Left kidney (tissue), 2 donors: ENCODE measurements around the gene CSNK2B. TPM values are rescaled to one million over a fixed set of nuclear protein-coding genes. Genes with fewer than 3 reads are reported as not detected.

ENCODE experiments used
- DNase-seq: peaks from one replicate; pipeline ENCODE4 v3.0.0-alpha.2; 2013
- polyA plus RNA-seq: library from polyadenylated mRNA; unstranded; fragments of 120-200 nt; gene quantifications from one replicate; pipeline ENCODE4 v1.2.1, GENCODE V29; 2013; ENCODE audit not compliant: insufficient read length

Gene CSNK2B
- polyA plus RNA-seq, 1 donor, result 237 TPM

- DNase-seq, result no peak
These were observed 45.4 kb downstream of the CSNK2B start for GRCh38 chr6:31711233-31711632.

DNA sequence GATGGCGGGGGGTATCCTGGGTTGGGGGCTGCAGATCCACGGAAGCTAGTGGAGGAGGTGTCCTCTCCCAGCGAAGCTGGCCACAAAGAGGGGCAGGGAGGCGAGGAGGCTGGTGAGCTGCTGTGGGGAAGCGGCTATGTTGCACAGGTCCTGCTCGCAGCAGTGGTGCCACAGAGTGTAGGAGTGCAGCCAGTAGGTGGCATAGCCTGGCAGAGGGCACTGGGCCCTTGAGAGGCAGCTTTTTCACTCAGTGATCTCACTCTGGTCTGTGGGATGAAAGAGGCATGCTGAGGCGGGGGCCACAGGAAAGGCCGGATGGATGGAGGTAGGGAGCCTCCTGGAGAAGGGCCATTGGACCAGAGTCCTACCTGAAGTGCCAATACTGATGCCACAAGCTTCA, 46.4 kb downstream of the CSNK2B start:
- no peak for DNase-seq

GRCh38 chr6:31713465-31713864, 47.6 kb downstream of the CSNK2B start:
- DNase-seq, result no peak

- peak; percentile 49 for DNase-seq
These were observed 48.3 kb downstream of the CSNK2B start for GRCh38 chr6:31713991-31714684.

- DNase-seq, result no peak
These were observed 49.4 kb downstream of the CSNK2B start, which contains the start of gene LY6G6D for GRCh38 chr6:31715022-31715958. LY6G6D (plus strand) TSS chr6:31715348; CDS start chr6:31715356, 8 bp downstream.

- DNase-seq, result no peak
These were observed 51.8 kb downstream of the CSNK2B start for GRCh38 chr6:31717499-31718222.

DNA sequence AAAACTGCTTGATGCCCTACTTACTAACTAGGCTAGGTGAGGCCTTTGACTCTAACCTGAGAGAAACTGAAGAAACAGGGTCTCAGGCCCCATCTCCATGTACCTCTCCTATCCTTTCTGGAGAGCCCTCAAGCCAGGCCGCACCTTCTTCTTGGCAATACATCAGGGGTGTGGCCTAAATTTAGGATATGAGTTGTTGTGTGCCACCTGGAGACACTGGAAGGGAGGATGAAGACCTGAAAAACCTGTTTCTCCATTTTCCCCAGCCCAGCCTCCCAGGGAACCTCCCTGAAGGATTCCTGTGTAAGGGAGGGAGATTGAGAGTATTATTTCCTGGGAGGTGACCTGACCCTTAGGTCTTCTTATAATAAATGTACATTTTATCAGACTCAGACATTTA, 52.4 kb downstream of the CSNK2B start:
- DNase-seq, result no peak

DNA sequence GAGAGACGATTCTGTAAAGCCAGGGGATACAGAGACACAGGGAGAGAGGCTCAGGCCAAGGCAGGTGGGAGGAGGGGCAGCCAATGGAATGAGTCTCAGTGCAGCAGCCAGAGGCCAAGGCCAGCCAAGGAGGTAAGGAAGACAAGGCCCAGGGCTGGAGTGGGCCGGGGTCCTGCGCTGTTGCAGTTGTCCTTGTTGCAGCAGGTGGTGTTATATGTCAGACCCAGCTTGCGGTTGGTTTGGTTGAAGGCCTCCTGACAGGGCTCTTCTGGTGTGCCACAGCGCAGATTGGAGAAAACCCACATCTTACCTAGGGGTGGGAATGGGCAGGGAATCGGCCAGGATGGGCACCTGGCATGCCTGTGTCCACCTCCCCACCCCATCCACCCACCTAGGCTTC, 53.1 kb downstream of the CSNK2B start:
- DNase-seq, result no peak

Other genes starting within 250 kb of the CSNK2B start
- gene MICB, start 167.9 kb upstream of the CSNK2B start, polyA plus RNA-seq, result 2.1 TPM
- gene MCCD1, start 137.1 kb upstream of the CSNK2B start, polyA plus RNA-seq, result 11.9 TPM
- gene DDX39B, start 124.1 kb upstream of the CSNK2B start, polyA plus RNA-seq, result 785 TPM
- 8.6 TPM for gene ATP6V1G2, start 119.5 kb upstream of the CSNK2B start, polyA plus RNA-seq
- 15.7 TPM for gene NFKBIL1, start 118.5 kb upstream of the CSNK2B start, polyA plus RNA-seq
- 0.40 TPM for gene LTA, start 93.8 kb upstream of the CSNK2B start, polyA plus RNA-seq
- gene TNF, start 90.5 kb upstream of the CSNK2B start, polyA plus RNA-seq, result 0.17 TPM
- 0.91 TPM for gene LTB, start 83.7 kb upstream of the CSNK2B start, polyA plus RNA-seq
- 2.6 TPM for gene LST1, start 79.8 kb upstream of the CSNK2B start, polyA plus RNA-seq
- gene NCR3, start 73.1 kb upstream of the CSNK2B start, polyA plus RNA-seq, result not detected
- 60.5 TPM for gene AIF1, start 50.8 kb upstream of the CSNK2B start, polyA plus RNA-seq
- 184 TPM for gene PRRC2A, start 45.4 kb upstream of the CSNK2B start, polyA plus RNA-seq
- gene BAG6, start 13.4 kb upstream of the CSNK2B start, polyA plus RNA-seq, result 242 TPM
- gene APOM, start 10.2 kb upstream of the CSNK2B start, polyA plus RNA-seq, result 95.0 TPM
- gene C6orf47, start 5.3 kb upstream of the CSNK2B start, polyA plus RNA-seq, result 18.2 TPM
- 27.5 TPM for gene GPANK1, start 1.1 kb upstream of the CSNK2B start, polyA plus RNA-seq
- gene LY6G5B, start 3.9 kb downstream of the CSNK2B start, polyA plus RNA-seq, result 31.1 TPM
- gene LY6G5C, start 15.0 kb downstream of the CSNK2B start, polyA plus RNA-seq, result 2.7 TPM
- 60.7 TPM for gene ABHD16A, start 37.2 kb downstream of the CSNK2B start, polyA plus RNA-seq
- 0.32 TPM for gene LY6G6F, start 40.8 kb downstream of the CSNK2B start, polyA plus RNA-seq
- not detected for gene LY6G6D, start 49.3 kb downstream of the CSNK2B start, polyA plus RNA-seq
- gene LY6G6C, start 55.7 kb downstream of the CSNK2B start, polyA plus RNA-seq, result 1.1 TPM
- 1.7 TPM for gene MPIG6B, start 57.3 kb downstream of the CSNK2B start, polyA plus RNA-seq
- 148 TPM for gene DDAH2, start 63.2 kb downstream of the CSNK2B start, polyA plus RNA-seq
- gene CLIC1, start 70.5 kb downstream of the CSNK2B start, polyA plus RNA-seq, result 268 TPM
- 62.2 TPM for gene MSH5, start 73.9 kb downstream of the CSNK2B start, polyA plus RNA-seq
- 16.0 TPM for gene SAPCD1, start 96.6 kb downstream of the CSNK2B start, polyA plus RNA-seq
- gene VWA7, start 111.2 kb downstream of the CSNK2B start, polyA plus RNA-seq, result 8.5 TPM
- 69.7 TPM for gene VARS1, start 129.7 kb downstream of the CSNK2B start, polyA plus RNA-seq
- 71.7 TPM for gene LSM2, start 140.9 kb downstream of the CSNK2B start, polyA plus RNA-seq
- gene HSPA1L, start 149.2 kb downstream of the CSNK2B start, polyA plus RNA-seq, result 3.8 TPM
- gene HSPA1A, start 149.5 kb downstream of the CSNK2B start, polyA plus RNA-seq, result 72.3 TPM
- gene HSPA1B, start 161.7 kb downstream of the CSNK2B start, polyA plus RNA-seq, result 112 TPM
- 66.3 TPM for gene NEU1, start 196.7 kb downstream of the CSNK2B start, polyA plus RNA-seq
- gene SLC44A4, start 212.9 kb downstream of the CSNK2B start, polyA plus RNA-seq, result 52.6 TPM
- gene EHMT2, start 231.6 kb downstream of the CSNK2B start, polyA plus RNA-seq, result 84.3 TPM
- gene ZBTB12, start 236.0 kb downstream of the CSNK2B start, polyA plus RNA-seq, result 23.1 TPM